Superior temporal gyrus (tissue), 1 donor: ENCODE data around the gene SPANXA1.
"Not testable (repeated sequence)": the region's sequence is repeated elsewhere in the genome, so short reads cannot be mapped to it uniquely, and the experiment has no call there.

ENCODE experiments used
- DNase-seq: peaks from one replicate; pipeline ENCODE4 v3.0.0-alpha.2; 2016; ENCODE audit errors: extremely low spot score

SPANXA1 gene, protein sequence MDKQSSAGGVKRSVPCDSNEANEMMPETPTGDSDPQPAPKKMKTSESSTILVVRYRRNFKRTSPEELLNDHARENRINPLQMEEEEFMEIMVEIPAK

DNA sequence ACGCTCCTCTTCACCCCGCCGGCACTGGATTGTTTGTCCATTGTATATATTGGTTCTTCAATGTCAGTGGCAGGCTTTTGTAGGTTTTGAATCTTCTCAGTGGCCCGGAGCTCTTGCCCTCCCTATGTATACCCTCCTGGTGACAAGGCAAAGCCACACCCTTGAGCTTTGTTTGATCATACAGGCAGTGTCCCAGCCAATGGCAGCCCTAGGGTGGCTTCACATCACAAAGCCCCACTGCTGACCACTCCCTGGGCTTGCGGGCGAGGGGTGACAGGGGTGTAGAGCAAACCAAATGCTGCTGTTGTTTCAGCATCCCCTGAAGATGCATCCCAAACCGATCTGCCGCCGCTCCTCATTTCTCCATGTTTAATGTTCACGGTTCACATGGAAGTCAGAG, at the start of gene SPANXA1:
Gene SPANXA1, minus strand, starts transcription at position 101 of the 400 bp plus-strand sequence. Its CDS starts 60 bp downstream, at position 41.
- DNase-seq, result not testable (repeated sequence)

DNA sequence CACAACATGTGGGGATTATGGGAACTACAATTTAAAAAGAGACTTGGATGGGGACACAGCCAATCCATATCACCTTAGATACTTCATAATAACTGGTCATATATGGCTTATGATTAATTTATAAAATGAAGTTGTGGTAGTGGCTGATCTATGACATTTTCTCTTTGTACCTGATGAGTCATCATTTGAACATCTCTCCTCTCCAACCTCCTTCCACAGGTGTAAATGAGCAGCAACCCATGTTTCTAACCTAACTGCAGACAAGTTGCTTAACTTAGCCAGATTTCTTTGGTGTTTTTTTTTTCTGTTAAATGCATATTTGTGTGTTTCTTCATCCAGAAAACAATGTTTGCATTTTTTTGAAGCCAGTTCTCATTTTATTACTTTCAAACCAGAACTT, 47.6 kb upstream of the SPANXA1 start:
- DNase-seq, result no peak

DNA sequence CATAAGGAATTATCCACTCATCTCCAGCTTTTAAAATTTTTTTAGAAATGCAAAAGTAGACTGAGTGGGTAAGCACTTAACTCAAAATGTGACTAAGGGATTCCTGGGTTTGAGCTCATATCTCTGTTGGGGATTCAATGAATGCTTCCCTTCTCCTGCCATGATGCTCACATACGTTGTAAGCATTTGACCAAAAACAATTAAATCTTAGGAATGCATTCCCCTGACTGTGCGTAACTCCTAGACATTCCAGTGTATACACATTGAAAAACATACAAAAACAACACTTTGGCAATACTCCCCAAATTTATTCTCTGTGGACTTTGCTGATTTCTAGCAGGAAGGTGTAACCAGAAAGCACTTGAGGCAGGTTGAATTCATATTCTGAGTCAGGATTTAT, 34.8 kb upstream of the SPANXA1 start:
- DNase-seq, result no peak

DNA sequence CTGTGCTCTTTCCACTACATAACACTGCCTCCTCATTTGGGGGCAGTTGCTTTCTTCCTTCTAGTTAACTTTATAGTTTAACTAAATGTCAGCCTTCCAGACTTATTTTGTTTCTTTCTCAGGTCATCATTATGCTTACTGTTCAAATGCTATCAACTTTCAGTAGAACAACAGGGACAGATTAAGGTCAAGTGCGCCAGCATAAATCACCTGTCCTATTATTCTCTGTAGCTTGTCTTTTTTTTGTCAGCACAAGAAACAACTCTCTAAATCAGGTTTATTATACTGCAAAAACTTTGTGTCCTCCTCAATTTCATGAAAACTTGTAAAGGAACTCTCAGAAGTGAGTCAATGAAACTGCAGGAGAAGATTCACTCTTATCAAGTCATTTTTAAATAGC, 24.6 kb upstream of the SPANXA1 start:
- DNase-seq, result no peak

DNA sequence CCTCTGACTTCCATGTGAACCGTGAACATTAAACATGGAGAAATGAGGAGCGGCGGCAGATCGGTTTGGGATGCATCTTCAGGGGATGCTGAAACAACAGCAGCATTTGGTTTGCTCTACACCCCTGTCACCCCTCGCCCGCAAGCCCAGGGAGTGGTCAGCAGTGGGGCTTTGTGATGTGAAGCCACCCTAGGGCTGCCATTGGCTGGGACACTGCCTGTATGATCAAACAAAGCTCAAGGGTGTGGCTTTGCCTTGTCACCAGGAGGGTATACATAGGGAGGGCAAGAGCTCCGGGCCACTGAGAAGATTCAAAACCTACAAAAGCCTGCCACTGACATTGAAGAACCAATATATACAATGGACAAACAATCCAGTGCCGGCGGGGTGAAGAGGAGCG, 4.9 kb upstream of the SPANXA1 start, which contains the start of gene SPANXA2:
Gene SPANXA2, plus strand, starts transcription at position 301 of the 400 bp plus-strand sequence. Its CDS starts 60 bp downstream, at position 361.
- DNase-seq, result not testable (repeated sequence)

DNA sequence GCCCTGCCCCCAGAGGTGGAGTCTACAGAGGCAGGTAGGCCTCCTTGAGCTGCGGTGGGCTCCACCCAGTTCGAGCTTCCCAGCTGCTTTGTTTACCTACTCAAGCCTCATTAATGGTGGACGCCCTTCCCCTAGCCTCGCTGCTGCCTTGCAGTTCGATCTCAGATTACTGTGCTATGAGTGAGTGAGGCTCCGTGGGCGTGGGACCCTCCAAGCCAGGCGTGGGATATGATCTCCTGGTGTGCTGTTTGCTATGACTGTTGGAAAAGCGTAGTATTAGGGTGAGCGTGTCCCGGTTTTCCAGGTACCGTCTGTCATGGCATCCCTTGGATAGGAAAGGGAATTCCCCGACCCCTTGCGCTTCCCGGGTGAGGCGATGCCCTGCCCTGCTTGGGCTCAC, 42.0 kb downstream of the SPANXA1 start:
- DNase-seq, result not testable (repeated sequence)
